ENCODE measurements around the gene HES1.

- TF ChIP-seq EZH2phosphoT487 (IDR thresholded peaks at IDR 0.05; ENCODE audit: borderline replicate concordance) (no peak), CTCF (conservative IDR thresholded peaks at IDR 0.05; ENCODE audit: low read length) (no peak)
Observed at GRCh38 chr3:194158942-194159439, 23.0 kb downstream of the HES1 start.
